ENCODE measurements around the gene PCNX2. TPM values are rescaled to one million over a fixed set of nuclear protein-coding genes. Genes with fewer than 3 reads are reported as not detected.

PCNX2 gene
- polyA plus RNA-seq, 1 donor (not counting 4 experiments of a cell fraction or from before 2014, with no cell fraction given): 18.0 TPM

GRCh38 chr1:233340031-233340555 is 44.6 kb upstream of the PCNX2 start:
- DNase-seq (ENCODE audit: low read depth, low spot score): no peak
- FAIRE-seq: no peak
- no peaks in the 10 kb centered on the region for H4K20me1 ChIP-seq (ENCODE audit: control insufficient read depth, extremely low read depth, insufficient read depth, low read length)
- TF ChIP-seq EZH2 (IDR thresholded peaks at IDR 0.05; ENCODE audit: low read length) (no peak), CTCF (optimal IDR thresholded peaks at IDR 0.05 in 1 of 3, IDR thresholded peaks at IDR 0.05 in 1 of 3, conservative IDR thresholded peaks at IDR 0.05 in 1 of 3; ENCODE audit: extremely low read depth in 1 of 3, insufficient read depth in 2 of 3, low read length in 3 of 3) (no peak)
- H3K4me1 ChIP-seq (ENCODE audit: control insufficient read depth, extremely low read depth, insufficient read depth, low read length): no peaks in the 10 kb centered on the region
- no peaks in the 10 kb centered on the region for H3K9me3 ChIP-seq (ENCODE audit: control insufficient read depth, low read depth, low read length)
- H2AFZ ChIP-seq (ENCODE audit: control insufficient read depth, low read length): no peak overlapping the region
- no peak overlapping the region for H3K27ac ChIP-seq (ENCODE audit: control insufficient read depth, insufficient read depth, low read length)
- H3K36me3 ChIP-seq (ENCODE audit: control insufficient read depth in 2 of 2, extremely low read depth in 1 of 2, insufficient read depth in 2 of 2, low read length in 2 of 2): no peaks in the 10 kb centered on the region
- H3K9me1 ChIP-seq (ENCODE audit: control insufficient read depth, extremely low read depth, insufficient read depth, low read length): no peaks in the 10 kb centered on the region
- H3K9ac ChIP-seq (ENCODE audit: control insufficient read depth, extremely low read depth, insufficient read depth, low read length): no peak overlapping the region
- no peak overlapping the region for H3K4me3 ChIP-seq (ENCODE audit: control insufficient read depth in 2 of 3, extremely low read depth in 1 of 3, insufficient read depth in 2 of 3, low read depth in 1 of 3, low read length in 3 of 3)
- dilution Hi-C loops (cut with MboI; ENCODE audit: extremely low pct_ligation_motif_present, low sequenced_read_pairs): no loop called here
- no peak overlapping the region for H3K4me2 ChIP-seq (ENCODE audit: control insufficient read depth, extremely low read depth, insufficient read depth, low read depth, low read length)
- H3K79me2 ChIP-seq (ENCODE audit: control insufficient read depth, insufficient read depth, low read length): peaks cover 6% of the 10 kb centered on the region
- no peaks in the 10 kb centered on the region for H3K27me3 ChIP-seq (ENCODE audit: control insufficient read depth, extremely low read depth, insufficient read depth, low read length)

- no peaks in the 10 kb centered on the region for H3K27me3 ChIP-seq (ENCODE audit: control insufficient read depth, extremely low read depth, insufficient read depth, low read length)
- no peak overlapping the region for H3K4me2 ChIP-seq (ENCODE audit: control insufficient read depth, extremely low read depth, insufficient read depth, low read depth, low read length)
- H3K9ac ChIP-seq (ENCODE audit: control insufficient read depth, extremely low read depth, insufficient read depth, low read length): no peak overlapping the region
- FAIRE-seq: no peak
- dilution Hi-C loops (cut with MboI; ENCODE audit: extremely low pct_ligation_motif_present, low sequenced_read_pairs): no loop called here
- H3K79me2 ChIP-seq (ENCODE audit: control insufficient read depth, insufficient read depth, low read length): peaks cover 10% of the 10 kb centered on the region
- TF ChIP-seq CTCF (optimal IDR thresholded peaks at IDR 0.05 in 1 of 3, IDR thresholded peaks at IDR 0.05 in 1 of 3, conservative IDR thresholded peaks at IDR 0.05 in 1 of 3; ENCODE audit: extremely low read depth in 1 of 3, insufficient read depth in 2 of 3, low read length in 3 of 3) (no peak), EZH2 (IDR thresholded peaks at IDR 0.05; ENCODE audit: low read length) (no peak)
- no peak overlapping the region for H3K27ac ChIP-seq (ENCODE audit: control insufficient read depth, insufficient read depth, low read length)
- H2AFZ ChIP-seq (ENCODE audit: control insufficient read depth, low read length): no peak overlapping the region
- no peak overlapping the region for H3K4me3 ChIP-seq (ENCODE audit: control insufficient read depth in 2 of 3, extremely low read depth in 1 of 3, insufficient read depth in 2 of 3, low read depth in 1 of 3, low read length in 3 of 3)
- H4K20me1 ChIP-seq (ENCODE audit: control insufficient read depth, extremely low read depth, insufficient read depth, low read length): no peaks in the 10 kb centered on the region
- no peaks in the 10 kb centered on the region for H3K4me1 ChIP-seq (ENCODE audit: control insufficient read depth, extremely low read depth, insufficient read depth, low read length)
- no peaks in the 10 kb centered on the region for H3K9me3 ChIP-seq (ENCODE audit: control insufficient read depth, low read depth, low read length)
- H3K36me3 ChIP-seq (ENCODE audit: control insufficient read depth in 2 of 2, extremely low read depth in 1 of 2, insufficient read depth in 2 of 2, low read length in 2 of 2): no peaks in the 10 kb centered on the region
- H3K9me1 ChIP-seq (ENCODE audit: control insufficient read depth, extremely low read depth, insufficient read depth, low read length): no peaks in the 10 kb centered on the region
- no peak for DNase-seq (ENCODE audit: low read depth, low spot score)
These were observed 42.6 kb upstream of the PCNX2 start for GRCh38 chr1:233338102-233338501.
